HG03045 (cell line): ENCODE results near the gene CDC34.
A peak's percentile ranks its signal among the peaks of the same experiment; 100 is the strongest.

Experiments
- ATAC-seq: cut with Tn5 transposase; IDR thresholded peaks from one replicate; pipeline ENCODE4 v1.9.1; 2021; ENCODE audit warnings: mild to moderate bottlenecking, moderate library complexity; ENCODE audit not compliant: unreplicated experiment

CDC34 gene

GRCh38 chr19:497491-497868 lies 34.1 kb upstream of the CDC34 start:
- ATAC-seq: no peak

GRCh38 chr19:497869-498510 lies 33.6 kb upstream of the CDC34 start:
- ATAC-seq: no peak

GRCh38 chr19:498511-498891 lies 33.1 kb upstream of the CDC34 start:
- no peak for ATAC-seq

GRCh38 chr19:498977-499623 lies 32.5 kb upstream of the CDC34 start:
- ATAC-seq: no peak

- no peak for ATAC-seq
Measured at GRCh38 chr19:501646-502045, 29.9 kb upstream of the CDC34 start.

GRCh38 chr19:504616-505015 lies 26.9 kb upstream of the CDC34 start:
- no peak for ATAC-seq

- peak; percentile 60 for ATAC-seq
Measured at GRCh38 chr19:506404-507285, 24.9 kb upstream of the CDC34 start.

- peak; percentile 63 for ATAC-seq
Measured at GRCh38 chr19:507286-508203, 24.0 kb upstream of the CDC34 start, which contains the start of gene TPGS1. TPGS1 (plus strand) TSS chr19:507497; CDS start chr19:507507, 10 bp downstream.

- no peak for ATAC-seq
Measured at GRCh38 chr19:508204-509150, 23.1 kb upstream of the CDC34 start.

- ATAC-seq: no peak
Measured at GRCh38 chr19:510606-511100, 20.9 kb upstream of the CDC34 start.

- no peak for ATAC-seq
Measured at GRCh38 chr19:511101-511851, 20.3 kb upstream of the CDC34 start.

GRCh38 chr19:512547-513365 lies 18.8 kb upstream of the CDC34 start:
- ATAC-seq: no peak

- ATAC-seq: no peak
Measured at GRCh38 chr19:513368-514165, 18.0 kb upstream of the CDC34 start.

GRCh38 chr19:514166-514663 lies 17.3 kb upstream of the CDC34 start:
- no peak for ATAC-seq

- no peak for ATAC-seq
Measured at GRCh38 chr19:517721-518597, 13.6 kb upstream of the CDC34 start.
